ENCODE results near the gene SDF4.

GRCh38 chr1:1199961-1200875, 31.6 kb downstream of the SDF4 start:
- TF ChIP-seq CTCF (IDR thresholded peaks at IDR 0.05 in 4 of 5, conservative IDR thresholded peaks at IDR 0.05 in 1 of 5) (no peak), POLR2A (IDR thresholded peaks at IDR 0.05) (no peak)

Data from gastrocnemius medialis (tissue), 4 donors.